HG02571 (cell line): Measurements from ENCODE around the gene DCHS1.

Experiments
- ATAC-seq: cut with Tn5 transposase; IDR thresholded peaks from one replicate; pipeline ENCODE4 v1.9.1; 2021; ENCODE audit warnings: mild to moderate bottlenecking, moderate library complexity; ENCODE audit not compliant: unreplicated experiment

The DCHS1 gene

DNA sequence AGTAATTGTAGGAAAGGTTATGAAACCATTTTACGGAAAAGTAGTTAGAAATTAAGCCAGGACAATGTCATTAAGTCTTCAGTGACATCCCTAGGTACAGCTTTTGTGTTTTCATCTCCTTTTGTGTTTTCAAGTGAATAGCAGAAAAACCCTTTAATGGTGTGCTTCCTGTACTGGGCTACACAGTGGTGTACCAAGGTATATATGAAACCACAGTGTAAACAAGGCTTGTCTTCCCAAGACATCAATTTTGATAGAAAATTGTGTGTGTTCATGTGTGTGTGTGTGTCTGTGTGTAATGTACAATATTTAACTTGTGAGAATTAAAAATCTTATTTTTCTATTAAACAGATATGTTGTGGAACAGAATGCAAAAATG lies 18.6 kb upstream of the DCHS1 start:
- no peak for ATAC-seq

DNA sequence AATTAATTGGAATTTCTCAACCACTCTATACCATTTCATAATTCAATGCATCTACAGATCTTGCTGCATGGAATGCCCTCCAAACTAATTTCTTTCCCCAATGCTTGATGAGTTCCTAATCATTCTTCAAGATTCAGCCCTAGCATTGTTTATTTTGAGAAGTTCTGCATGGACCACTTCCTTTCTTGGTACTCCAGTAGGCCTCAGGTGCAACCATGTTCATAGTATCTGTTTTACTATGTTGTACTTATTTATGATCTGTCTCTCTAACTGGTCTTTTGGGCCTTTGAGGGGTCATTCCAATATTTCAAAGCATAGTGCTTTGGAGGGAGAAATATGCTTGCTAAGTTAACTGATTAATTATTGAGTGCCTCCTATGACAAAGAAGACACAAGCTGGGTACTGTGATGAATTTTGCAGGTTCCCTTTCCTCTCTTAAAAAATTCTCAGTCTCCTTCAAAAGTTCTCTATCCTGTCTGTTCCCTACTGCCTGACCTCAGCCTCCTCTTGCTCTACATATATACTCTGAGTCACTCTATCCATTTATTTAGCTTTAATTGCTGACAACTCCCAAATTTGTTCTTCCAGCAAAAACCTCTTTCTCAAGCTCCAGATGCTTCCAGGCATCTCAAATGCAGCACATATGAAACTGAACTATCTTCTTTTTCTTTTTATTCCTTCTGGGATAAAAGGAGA lies 18.1 kb upstream of the DCHS1 start:
- ATAC-seq = no peak

DNA sequence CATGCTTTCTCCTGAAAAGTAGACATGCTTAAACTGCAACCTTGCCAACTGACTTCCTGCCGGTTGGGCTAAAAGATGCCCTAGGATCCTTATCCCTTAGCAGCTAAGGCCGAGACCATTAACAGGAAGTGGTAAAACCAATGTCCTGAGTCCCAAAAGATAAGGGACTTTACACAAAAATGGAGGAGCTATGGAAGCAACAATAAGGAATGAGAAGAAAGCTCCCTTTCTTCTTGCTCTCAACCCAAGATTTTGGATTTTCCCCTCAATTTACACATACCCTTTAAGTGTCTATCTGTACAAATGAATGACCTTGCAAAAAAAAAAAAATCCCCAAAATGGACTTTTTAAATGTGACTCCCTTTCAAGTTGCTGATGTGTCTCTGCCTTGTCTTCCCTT lies 16.4 kb upstream of the DCHS1 start:
- ATAC-seq = no peak

DNA sequence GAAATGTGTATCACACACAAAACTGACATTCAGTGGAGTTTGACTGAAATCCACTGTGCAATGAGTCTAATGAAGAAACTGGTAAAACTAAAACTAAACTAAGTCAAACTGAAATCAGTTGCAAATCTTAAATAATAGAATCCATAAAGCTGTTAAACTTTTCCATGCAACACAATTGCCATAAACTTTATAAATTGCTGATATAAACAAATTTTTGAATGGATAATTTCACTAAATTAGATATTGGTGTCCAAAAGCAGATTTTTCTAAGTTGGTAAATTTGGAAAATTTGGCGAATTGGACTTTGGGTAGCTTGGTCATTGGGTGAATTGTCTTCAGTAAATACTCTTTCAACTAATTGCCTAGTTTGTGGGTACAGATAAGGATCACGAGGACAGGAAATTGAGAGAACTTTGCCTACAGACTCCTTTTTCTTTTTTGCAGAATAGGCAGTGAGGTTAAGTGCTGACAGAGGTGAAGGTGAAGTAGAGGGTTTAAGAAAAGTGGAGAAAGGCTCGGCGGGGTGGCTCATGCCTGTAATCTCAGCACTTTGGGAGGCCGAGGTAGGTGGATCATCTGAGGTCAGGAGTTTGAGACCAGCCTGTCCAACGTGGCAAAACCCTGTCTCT lies 14.7 kb upstream of the DCHS1 start:
- ATAC-seq = no peak

DNA sequence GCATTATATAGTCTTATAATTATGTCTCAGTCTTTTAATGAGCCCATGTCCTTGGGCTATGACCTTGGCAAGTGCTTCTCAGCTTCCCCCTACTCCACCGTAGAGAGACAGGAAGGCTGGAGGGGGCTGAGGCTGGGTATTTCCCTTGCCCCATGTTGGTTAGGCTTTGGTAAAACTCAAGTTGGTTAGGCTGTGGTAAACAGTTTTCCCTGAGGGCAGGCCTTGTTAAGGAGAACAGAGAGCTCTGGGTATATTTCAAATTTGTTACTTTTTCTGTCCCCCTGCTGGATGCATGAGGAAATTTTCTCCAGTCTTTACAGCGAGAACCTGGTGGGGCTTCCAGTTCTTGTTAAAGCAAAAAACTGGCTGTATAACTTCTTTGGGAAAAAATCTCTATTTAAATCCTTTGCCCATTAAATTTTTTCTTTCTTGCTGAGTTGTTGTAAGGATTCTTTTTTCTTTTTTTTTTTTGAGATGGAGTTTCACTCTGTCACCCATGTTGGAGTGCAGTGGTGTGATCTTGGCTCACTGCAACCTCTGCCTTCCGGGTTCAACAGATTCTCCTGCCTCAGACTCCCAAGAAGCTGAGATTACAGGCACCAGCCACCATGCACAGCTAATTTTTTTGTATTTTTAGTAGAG lies 12.2 kb upstream of the DCHS1 start:
- peak; percentile 54 for ATAC-seq

DNA sequence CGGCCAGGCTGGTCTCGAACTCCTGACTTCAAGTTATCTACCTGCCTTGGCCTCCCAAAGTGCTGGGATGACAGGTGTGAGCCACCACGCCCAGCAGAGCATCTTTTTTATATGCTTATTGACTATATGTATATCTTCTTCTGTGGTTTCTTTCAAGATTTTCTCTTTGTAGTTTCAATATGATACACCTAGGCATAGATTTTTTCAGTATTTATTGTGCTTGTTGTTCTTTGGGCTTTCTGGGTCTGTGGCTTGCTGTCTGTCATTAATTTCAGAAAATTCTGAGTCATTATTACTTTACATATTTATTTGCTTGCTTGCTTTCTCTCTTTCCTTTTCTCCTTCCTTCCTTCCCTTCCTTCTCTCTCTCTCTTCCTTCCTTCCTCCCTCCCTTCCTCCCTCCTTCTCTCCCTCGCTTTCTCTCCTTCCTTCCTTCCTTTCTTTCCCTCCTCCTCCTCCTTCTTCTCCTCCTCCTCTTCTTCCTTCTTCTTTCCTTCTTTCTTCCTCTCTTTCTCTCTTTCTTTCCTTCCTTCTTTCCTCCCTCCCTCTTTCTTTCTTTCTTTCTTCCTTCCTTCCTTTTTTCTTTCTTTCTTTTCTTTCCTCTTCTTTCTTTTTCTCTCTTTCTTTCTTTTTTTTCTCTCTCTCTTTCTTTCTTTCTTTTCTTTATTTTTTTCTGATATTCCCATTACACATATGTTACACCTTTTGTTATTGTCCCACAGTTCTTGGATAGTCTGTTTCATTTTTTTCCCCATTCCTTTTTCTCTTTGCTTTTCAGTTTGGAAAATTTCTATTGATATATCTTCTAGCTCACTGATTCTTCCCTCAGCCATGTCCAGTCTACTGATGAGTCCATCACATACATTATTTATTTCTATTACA lies 10.9 kb upstream of the DCHS1 start:
- no peak for ATAC-seq

DNA sequence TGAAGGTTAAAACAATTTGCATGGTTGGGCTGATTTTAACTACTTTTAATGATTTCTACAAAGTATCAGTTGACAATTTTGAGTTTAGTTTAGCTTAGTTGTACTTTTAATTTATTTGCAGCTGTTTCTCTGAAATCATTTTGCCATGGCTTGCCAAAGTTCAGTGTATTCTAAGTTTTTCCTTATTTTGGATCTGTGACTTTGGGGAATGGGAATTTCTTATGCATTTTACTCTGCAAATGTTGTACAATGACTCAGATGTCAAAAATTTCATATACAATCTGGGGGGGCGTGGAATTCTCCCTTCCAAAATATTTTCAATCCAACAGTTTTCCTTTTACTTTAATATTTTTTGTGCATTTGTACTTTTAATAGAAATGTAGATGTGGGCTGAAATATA lies 8.9 kb upstream of the DCHS1 start:
- ATAC-seq = no peak

DNA sequence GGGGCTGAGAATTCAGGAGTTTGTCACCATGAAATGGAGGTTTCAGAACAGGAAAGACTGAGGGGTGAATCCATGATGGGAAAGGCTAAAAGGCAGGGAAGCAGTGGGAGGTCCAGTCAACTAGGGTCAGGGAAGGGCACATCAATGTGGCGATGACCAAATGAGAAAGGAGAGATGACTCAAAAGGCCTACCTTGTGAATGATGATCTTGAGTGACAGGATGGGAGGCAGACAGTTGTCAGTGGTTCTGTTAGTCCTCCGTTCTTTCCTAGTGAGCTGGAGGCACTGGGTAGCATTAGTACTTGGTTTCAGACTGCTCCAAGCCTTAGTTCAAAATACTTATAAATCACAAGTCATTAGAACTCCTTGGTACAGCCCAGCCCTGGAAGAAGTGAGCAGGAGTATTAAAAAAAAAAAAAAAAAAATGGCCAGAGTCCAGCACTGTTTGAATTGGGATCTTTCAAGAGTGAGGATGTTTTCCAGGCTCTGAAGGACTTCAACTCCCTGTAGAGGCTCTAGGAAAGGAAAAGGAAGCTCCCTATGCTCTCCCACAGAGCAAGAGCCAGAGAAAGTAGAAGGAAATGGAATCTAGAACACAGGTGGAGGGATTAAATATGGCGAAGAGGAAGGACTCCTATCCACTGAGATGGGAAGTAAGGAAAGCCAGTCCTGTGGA lies 8.3 kb upstream of the DCHS1 start:
- no peak for ATAC-seq

DNA sequence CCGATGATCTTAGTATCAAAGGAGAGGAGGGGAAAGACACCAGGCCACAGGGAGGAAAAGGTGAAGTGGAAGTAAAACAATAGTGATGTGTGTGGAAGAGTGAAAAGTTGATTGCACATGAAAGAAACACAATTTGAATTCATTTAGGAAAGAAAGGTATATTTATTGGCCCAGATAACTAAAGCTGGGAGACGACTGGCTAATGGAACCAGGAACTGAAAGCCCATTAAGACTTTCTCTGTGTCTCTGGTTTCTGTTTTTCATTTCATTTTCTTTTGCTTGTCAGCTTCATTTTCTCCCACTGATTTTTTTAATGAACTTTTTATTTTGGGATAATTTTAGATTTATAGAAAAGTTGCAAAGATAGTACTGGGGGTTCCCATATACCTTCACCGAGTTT lies 5.1 kb upstream of the DCHS1 start:
- no peak for ATAC-seq

DNA sequence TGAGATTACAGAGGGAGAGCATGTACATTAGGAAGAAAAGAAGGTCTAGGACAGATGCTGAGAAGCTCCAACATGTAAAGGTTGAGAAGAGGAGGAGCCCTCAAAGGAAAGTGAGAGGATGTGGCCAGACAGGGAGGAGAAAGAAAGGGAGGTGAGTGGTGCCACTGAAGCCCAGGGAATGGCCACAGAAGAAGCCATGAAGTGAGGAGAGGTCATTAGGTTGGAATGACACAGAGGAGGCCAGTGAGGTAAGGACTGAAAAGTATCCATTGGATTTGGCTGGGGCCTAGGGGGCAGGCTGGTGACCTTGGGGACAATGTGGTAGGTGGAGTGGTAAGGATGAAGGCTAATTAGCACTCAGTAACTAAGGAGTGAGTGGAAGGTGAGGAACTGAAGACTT lies 3.0 kb upstream of the DCHS1 start:
- ATAC-seq = no peak

DNA sequence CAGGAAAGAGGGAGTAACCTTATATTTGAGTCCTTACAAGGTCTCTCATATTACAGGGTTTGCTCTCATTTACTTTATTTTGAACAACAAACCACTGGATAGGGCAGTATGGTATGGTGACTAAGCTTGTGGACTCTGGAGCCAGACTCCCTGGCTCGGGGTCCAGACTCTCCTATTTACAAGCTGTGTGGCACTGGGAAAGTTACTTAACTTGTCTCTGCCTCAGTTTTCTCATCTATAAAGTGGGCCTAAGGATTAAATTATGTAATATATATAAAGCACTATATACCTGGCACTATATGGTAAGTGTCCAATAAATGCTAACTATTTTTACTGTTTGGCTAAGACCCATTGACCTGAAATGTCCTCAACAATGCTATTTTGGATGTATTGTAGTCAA lies 1.7 kb upstream of the DCHS1 start:
- ATAC-seq = no peak

DNA sequence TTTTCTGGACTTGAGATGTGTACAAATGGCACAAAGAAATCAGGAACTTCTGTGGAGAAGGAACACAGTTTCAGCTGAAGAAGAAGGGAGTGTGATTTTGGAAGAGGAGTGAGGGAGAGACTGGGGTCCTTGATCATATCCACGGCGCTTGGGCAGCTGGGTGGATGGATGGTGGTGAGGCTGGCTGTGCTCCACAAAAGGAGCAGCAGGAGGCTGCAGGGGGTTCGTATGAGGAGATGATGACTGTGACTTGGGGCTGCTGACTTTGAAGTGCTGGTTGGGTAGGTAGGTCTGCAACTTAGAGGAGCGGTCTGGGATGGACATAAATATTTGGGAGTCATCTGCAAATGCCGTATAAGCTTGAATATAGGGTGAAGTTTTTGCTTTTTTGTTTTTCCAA lies 1.3 kb upstream of the DCHS1 start:
- no peak for ATAC-seq

DNA sequence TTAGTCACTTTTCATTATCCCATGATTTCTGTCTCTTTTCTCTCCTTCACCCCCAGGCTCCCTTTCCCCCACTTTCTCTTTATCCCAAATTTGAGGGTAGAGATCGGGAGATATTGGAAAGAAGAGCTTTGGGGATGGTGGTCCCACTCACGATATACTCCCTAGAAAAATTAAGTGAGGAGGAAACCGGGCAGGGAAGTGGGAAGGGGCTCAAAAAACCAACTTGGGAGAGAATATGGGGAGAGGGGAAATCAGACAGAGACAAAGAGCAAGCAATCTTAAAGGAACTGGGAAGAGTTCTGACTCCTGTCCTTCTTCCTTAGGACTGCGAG lies 941 bp upstream of the DCHS1 start:
- no peak for ATAC-seq

DNA sequence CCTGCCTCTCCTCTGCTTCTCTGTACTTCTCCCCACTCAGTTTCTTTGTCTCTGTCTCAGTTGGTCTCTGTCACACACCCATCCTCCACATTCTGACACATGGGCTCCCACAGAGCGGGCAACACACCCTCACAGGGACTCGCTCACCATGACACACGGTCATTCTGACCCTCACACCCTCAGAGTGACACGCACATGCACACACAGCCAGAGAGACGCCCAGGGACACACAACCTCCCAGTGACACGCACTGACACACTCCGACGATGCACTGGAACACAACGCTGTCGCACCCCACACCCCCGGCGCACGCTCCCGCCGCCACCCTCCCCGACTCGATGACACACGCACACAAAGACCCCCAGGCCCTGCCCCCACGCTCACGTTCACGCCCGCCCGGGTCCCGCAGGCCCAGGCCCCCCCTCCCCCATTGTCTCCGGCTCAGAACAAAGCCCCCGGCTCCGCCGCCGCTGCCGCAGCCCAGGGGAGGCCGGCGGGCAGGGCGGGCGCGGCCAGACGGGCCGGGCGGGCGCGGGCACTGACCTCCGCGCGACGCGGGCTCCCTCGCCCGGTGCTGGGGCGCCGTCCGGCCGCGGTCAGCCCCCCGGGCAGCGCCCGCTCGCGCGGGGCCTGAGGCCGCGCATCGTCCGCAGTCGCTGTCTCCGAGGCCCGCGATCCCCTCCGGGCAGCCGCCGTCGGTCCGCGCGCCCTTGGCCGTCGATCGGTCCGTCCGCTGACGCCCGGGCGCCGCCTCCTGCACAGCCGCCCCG lies 404 bp downstream of the DCHS1 start:
- no peak for ATAC-seq

DNA sequence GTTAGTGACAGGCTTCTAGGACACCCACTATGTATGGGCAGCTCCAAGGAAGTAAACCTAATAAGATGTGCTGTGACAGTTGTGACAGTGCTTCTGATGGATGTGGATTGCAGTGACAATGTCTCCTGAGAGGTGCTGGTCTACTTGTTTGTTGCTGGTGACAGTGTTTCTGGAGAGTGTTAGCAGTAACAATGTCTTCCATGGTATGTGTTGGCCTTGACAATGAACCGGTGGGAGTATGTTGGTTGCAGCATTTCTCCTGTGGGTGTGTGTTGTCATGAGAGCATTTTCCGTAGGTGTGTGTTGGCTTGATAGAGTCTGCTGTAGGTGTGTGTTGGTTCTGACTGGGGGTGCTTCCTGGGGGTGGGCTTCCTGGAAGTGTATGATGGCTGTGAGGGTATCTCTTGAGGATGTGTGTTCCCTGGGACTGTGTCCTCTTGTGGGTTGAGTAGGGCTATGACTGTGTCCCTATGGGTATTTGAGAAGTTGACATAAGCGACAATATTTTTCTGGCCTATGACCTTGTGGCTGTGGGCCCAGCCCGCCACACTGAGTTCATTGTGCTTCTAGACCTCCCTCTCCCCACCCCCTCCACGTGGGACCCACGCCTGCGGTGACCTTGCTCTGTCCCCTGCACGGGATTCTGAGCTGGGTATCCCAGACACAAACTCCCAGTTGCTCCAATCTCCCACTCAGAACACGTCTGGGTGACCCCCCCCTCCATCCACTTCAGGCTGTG lies 1.2 kb downstream of the DCHS1 start:
- ATAC-seq = no peak

DNA sequence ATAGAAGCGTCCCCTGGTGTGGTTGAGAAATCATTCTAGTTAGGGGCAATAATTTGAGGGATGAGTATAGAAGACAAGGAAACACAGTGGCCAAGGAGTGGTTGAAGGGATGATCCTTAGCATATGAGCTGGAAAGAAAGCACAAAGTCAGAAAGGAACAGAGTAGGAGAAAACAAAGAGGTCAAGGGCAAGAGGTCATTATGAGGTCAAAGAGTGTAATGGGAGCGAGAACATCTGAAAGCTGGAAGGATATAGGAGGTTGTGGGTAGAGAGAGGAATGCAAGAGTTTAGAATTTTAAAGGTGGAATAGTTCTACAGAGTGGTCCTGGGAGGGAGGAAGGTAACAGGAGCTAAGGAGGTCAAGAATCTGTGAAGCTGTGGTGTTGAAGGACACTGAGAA lies 2.0 kb downstream of the DCHS1 start:
- no peak for ATAC-seq

DNA sequence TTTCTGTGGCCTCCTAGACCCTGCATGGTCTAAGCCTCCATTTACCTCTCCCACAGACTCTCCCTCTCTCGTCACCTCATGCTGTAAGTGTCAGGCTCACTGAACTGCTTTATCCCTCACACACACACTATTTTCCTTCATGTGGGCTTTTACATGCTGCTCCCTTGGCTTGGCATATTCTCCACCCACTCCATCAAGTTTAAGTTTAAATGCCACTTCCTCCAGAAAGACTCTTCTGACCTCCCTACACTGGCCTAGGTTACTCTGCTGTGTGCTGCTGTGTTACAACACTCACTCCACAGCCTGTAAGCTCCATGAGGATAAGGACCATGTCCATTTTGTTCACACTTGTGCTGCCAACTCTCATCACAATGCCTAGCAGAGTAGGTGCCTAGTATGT lies 2.5 kb downstream of the DCHS1 start:
- no peak for ATAC-seq

DNA sequence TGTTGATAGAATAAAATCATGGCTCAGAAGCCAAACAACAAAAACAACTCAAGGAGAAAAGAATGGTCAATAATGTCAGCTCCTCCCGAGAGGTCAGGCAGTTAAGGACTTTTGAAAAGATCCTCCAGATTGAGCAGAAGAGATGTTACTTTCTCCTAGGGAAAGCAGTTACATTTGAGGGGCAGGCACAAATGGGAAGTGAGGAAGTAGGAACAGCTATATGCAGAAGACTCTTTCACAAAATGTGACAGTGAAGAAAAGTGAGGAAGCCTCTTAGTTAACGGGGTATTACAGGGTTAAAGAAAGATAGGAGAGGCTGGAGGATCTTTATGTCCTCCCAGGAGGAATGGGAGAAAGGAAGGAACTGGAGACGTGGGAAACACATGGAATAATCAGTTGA lies 3.4 kb downstream of the DCHS1 start:
- ATAC-seq = no peak

DNA sequence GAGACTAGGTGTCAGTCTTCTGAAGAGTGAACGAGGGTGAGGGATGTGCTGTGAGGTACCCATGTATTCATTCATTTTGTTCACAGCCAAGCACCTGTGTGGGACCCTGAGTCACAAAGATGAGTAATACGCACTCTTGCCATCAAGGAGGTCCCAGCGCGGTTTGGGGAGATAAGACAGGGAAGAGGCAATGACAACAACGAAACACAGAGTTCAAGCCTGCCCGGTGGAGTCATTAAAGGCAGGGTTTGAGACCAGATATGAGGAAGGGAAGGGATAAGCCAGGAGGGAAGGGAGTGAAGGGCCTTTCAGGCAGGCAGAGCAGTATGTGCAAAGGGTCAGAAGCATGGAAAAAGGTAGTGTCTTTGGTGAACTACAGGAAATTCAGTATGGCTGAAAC lies 4.6 kb downstream of the DCHS1 start:
- ATAC-seq = no peak

DNA sequence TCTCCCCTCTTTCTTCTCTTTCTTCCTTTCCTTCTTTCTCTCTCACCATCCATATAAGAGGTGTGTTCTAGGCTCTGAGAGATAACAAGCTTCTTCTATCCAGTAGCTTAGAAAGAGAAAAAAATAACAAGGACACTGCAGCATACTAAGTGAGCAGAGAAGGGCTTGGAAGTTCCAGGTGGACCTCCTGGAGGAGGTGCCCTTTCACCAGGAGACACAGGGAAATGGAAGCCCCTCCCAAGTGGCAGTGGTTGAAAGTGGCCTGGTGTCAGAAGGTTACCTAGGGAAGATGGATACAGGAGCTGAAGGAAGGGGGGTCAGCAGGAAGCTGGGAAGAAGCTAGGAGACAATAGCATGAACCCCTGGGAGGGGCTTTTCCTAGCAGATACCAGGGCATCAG lies 5.5 kb downstream of the DCHS1 start:
- no peak for ATAC-seq
